GM19023 (cell line): ENCODE results near the gene POC1A.

Experiments used
- ATAC-seq: cut with Tn5 transposase; IDR thresholded peaks from one replicate; pipeline ENCODE4 v1.9.1; 2021; ENCODE audit warnings: mild to moderate bottlenecking, moderate library complexity; ENCODE audit not compliant: unreplicated experiment

The POC1A gene

DNA sequence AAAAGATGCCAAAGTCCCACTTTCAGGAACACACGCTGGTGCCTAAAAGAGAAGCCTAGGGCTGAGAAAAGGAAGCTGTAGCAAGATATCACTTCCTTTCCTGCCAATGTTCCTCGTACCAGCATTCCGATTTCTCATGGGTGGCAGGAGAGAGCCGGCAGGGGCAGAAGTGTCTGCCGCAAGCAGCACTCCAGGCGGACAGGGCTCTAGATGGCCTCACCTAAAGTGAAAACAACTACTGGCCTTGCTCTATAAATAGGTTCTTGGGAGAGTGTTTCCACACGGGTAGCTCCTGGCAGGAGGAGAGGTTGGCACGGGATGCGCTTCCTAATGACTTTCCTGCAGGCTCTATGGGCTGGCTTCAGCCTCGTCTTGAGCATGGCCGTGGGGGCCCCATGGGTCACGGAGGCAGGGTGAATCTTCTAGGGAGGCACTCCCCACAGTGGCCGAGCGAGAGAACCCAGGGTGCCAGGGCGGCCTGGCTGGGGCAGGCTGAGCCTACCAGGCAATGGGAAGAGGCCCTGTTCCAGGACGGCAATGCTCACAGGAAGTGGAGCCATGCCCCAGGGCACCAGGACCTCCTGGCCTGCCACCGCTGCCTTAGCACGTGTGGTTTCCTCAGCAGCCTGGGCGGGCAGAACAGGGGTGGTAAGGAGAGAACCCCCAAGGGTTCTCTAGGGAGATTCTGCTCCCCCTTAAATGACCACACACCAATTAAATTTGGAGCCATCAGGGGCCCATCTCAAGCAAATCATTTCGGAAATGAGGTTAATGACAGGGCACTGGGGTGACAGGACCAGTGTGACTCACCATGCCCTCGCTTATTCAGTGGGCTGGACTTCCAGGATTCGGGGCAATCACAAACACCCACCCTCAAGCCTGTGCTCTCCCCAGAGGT lies 83.2 kb downstream of the POC1A start:
- ATAC-seq: no peak

DNA sequence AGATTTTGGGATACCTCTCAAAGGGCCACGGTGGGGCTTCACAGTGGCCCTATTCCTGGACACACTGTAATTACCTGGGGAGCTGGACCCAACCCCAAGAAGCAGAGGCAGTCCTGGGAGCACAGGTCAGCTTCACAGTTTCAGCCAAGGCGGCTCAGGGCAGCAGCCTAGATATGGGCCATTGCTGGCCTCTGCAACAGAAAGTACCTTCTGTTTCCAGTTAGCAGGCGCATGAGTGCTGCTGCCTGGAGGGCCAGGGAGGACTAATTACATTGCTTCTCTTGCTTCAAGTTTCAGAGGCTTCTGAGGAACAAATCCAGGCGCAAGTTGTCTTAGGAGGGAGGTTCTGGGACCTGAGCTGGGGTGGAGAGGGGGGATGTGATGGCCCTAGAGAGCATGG lies 84.4 kb downstream of the POC1A start:
- ATAC-seq: no peak

DNA sequence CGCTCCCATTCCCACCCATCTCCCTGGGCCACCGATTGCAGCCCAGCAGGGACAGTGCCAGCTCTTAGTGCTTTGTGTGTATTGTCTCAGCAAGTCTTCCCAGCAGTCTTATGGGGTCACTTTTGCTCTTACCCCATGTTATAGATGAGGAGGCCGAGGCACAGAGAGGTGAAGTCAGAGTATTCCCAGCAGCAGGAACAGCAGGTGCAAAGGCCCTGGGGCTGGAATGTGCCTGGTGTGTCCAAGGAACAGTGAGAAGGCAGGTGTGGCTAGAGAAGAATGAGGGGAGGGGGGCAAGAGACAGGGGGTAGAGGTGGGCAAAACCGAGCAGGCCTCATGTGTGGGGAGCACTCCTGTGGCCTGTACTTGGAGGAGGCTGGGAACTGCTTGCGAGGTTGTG lies 85.1 kb downstream of the POC1A start:
- no peak for ATAC-seq

DNA sequence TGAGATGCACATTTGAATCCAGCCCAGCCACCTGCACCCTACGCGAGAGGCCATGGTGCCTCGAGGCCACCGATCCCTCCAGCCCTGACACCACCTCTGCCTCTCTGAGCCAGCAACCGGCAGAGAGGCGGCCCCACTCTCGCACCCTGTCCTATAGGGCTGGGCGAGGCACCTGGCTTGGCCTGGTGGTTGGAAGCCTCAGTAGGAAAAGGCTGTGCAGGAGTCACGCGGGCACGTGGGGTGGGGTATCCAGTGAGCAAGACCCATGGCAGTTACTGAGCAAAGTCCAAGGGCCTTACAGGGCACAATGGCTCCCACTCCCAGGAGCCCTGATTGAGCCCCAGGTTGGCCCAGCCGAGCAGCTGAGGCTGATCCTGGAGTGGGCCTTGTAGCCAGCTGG lies 85.5 kb downstream of the POC1A start:
- ATAC-seq: no peak

DNA sequence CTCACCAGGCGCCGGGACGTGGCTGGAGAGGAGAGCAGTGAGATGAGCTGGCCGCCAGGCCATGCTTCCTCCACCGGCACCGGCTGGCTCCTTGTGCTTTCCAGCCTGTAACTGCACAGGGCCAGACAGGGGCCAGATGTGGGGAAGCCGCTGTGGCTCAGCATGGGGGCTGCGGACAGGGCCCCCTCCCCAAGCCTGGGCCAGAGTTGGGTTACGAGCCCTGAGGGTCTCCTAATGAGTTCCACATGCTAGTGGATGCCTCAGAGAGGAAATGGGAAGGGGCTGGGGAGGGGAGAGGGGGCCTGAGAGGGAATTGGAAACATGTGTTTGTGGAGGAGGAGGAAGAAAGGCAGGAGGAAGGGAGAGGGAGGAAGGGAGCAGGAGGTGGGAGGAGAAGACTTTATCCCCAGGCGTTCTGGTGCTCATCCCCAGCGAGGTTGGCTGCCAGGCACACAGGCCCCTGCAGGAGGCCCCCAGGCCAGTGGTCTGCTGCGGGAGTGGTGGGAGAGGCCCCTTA lies 86.1 kb downstream of the POC1A start:
- no peak for ATAC-seq

DNA sequence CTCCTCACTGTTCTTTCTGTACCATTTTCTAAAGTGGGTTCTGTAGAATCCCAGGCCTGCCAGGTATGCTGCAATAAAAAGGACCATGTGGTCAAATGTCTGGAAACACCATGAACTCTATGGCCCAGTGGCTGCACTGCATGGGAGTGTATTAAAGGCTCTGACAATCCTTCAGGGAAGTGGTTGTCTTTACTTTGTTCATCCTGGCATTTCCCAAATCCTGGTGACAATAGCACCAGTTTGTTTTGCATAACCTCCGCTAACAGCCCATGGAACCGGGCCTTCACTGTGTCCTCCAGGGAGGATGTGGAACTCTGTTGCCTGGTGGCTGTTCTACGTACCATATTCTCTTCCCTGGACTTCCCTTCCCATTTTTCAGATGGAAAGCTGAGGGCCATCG lies 86.7 kb downstream of the POC1A start:
- no peak for ATAC-seq

DNA sequence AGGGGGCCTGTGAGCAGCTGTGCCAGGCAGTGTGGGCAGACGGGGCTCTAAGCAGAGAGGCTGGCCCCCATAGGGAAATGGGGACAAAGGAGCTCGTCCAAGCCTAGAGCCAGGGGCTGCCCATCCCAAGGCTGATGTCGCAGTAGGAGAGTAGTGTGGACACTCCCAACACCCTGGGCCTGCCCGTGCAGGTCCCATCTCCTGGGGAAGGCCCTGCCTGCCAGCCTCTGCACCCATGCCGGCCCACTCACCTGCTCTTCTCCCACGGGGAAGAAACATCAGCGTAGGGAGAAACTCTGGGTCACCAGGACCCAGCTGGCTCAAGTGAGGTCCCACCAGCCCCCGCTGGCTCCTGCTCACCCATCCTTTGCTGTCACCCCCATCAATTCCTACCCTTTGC lies 87.2 kb downstream of the POC1A start:
- no peak for ATAC-seq

DNA sequence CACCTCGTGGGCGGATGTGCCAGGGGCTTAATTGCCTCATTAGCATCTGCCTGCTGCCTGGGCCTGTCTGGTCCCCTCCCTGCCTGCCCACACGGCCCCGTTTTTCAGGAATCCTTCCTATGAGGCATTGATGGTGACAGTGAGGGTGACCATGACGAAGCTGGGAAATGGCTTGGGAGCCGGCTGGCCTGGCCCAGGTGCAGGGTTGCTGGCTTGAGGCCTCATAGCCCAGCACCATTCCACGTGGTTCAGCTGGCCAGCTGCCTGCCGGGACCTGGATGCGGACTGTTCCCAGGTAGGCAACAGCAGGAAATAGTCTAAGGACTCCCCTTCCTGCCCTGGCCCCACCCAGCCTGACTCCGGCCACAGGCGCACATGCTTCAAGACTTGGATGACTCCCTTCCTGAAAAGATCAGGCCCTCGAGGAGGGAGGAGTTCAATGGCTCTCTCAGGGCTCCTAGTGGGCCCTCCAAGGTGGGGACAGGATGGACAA lies 88.9 kb downstream of the POC1A start:
- no peak for ATAC-seq

DNA sequence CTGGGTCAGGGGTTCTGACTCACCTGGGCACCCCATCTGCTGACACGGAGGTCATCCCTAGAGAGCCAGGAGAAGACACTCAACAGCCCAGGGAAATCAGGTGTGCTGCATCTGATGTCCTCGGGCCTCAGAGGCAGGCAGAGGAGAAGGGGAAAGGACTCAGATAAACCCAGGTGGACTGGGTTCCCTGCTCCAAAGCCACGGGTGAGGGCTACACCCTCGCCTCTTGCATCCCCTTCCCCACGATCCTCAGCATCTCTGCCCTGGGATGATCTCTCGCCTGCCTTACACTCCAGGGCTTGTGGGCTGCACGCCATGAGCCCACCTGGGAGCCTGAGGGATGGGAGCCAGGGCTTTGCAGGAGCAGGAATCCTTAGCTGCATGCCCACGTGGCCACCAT lies 89.7 kb downstream of the POC1A start:
- ATAC-seq: no peak

DNA sequence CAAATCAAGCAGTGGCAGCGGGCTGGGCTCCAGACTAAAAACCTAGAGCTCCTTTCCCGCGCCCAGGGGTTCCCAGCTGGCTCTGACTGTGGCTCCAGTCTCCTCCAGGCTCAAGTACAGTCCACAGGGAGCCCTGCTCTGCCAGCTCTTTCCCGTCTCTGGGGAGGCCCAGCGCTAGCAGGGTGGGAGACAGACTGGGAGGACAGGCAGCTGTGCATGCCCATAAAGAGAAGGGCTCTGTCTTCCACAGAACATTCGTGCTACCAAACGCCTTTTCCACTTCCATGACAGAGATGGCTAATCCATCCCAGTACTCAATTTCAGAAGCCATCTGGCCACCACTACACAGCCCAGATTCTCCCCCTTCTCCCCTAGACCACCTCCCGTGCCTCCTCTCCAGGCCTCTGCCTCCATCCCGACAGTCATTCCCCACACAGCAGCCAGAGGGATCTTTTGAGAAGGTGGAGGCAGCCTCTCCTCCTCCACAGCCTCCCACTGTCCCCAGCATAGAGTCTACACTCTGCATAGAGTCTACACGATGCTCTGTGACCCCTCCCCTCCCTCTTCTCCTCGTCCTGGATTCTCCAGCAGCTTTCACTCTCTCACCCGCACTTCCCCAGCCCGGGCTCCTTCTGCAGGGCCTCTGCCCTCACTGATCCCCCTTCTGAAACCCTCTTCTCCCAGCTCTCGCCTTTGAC lies 91.0 kb downstream of the POC1A start:
- ATAC-seq: no peak

DNA sequence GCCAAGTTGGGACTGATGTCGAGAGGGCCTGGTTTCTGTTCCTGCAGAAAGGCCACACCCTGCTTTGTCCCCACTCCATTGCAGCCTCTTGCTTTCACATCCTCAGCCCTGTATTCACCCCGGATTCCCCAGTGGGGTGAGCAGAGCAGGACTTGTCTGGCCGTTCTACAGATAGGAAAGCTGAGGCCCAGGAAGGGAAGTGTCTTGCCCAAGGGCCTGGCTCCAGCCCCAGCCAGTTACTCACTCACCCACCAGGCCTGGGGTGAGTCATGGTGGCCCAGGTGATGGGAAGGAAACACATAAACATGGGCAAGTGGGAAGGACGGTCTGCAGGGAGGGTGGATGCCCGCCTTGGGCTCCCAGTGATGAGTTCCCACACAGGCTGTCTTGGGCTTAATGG lies 91.7 kb downstream of the POC1A start:
- ATAC-seq: no peak

DNA sequence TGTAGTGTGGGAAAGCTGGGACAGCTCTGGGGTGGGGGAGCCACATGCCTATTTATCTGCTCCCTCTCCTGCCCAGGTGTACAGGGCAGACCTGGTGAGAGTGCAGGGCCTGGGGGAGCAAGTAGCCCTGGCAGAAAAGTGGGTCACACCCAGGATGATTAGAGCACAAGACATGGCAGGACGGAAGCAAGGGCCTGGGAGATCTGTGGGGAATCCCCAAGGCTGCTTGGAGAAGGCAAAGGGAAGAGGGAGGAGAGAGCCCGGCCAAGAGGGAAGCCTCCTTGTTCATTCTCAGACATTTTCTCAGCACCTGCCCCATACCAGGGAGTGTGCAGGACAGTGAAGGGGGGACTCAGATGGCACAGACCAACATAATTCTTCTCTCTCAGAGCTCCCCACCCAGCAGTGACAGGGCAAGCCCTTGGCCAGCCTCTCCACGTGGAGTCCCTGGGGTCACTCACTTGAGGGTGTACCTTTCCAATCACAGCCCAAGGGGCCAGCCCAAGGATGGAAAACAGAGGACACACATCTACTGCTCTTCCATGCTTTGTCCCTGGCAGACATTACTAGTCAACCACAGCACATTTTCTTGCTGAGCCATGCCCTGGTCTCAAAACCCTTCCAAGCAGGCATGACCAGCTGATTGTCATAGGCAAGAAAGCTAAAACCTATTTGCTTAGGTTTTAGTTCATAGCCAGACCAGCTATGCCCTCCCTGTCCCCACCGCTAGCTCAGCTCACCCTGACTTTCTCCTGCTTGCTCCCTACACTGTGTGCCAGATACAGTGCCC lies 92.9 kb downstream of the POC1A start:
- ATAC-seq: no peak

DNA sequence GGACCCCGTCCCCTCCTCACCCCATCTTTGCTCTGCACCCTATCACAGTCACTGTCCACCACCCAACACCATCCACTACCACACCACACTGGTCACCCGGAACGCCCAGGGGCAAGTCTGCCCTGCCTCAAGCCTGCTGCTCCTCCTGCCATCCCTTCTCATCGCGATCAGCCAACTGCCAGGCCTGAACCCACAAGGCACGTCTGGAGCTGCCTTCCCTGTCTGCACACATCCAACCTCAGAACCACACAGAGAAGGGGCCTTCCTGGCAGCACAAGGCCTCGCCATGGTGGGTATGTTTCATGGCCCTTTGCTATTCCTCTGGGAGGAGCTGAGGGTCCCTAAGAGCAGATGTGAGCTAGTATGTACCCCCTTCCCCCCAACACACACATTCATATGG lies 94.4 kb downstream of the POC1A start:
- ATAC-seq: no peak

DNA sequence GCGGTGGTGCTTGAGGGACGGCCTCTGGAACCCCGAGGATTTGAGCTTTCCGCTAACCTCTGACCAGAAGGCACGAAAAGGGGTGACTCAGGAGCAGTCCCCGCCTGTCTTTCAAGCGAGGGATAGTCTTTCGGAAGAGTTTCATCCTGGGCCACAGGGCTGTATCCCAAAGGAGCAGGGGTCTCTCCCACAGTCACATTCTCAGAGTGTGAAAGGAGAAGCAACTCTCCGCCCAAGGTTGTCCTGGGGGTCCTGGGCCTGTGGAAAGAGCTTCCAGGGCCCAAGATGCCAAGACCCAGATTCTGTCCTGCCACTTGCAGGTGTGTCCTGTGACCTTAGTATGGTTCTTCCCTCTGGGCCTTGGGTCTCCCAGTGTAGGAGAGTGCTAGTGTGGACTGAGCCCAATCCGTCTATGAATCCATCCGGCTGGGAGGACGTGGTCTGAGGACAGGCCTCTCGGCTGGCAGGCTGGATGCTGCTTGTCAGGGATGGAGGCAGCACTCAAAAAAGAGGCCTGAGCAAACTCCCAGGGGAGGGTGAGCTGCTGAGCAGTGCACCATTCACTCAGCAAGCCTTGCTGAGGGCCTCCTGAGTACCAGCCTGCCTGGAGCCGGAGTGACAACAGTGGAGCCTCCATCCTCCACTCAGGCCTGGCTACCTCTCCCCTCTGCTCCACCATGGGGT lies 96.3 kb downstream of the POC1A start:
- no peak for ATAC-seq

DNA sequence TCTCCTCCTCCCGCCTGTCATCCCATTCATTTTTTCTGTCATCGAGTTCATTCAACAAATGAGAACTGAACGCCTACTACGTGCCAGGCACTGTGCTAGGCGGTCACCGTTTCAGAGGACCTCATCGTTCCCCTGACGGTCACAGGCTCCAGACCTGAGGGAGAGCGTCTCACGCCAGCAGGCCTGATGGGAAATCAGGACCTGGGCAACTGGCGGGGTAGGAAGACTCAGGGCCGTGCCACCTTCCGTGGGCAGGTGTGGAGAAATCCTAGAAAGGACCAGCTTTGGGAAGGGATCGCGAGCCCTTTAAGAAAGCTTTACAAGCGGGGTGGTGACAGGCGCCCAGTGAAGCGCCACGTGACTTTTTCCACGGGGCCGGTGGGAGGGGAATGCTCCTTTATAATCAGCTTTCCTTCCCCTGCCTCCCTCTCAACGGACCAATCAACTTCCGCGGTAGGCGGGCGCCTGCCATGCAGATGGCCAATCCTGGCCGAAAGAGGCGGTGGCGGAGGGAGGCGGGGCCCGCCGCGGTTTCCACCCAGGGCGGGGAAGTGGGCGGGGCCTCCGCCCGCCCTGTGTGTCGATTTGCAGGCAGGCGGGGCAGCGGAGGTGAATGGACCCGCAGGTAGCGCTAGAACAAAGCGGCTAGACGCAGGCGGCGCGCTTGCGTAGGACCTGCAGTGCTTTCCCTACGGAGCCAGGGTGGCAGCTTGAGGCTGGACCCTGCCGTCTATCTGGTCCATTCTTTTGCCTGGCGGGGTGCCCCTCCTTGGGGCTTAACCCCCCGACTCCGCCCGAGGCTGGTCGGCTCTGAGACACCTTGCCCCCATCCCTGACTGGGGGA lies 97.0 kb downstream of the POC1A start:
- ATAC-seq: peak; percentile 82

DNA sequence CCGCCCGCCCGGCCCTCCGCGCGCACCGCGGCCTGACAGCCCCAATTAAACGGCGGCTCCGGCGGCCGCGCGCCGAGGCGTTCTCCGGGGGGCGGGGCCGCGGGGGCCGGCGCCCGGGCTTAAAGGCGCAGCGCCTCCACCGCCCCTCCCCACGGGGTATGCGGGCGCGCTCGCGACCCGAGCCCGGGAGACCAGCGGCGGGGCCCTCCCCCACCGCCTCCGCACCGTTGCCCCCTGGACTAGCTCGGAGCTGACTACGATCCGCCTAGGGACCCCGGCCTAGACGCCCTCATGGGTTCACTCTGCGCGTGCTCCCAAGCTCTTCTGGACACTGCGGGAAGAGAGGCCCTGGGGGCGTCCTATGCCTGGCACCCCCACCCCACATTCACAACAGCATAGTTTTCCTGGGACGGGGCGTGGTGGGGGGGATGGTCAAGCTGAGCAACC lies 97.7 kb downstream of the POC1A start, which contains the start of gene DUSP7:
DUSP7 (minus strand) TSS at position 51 of the 447 bp plus-strand sequence. CDS start 205 bp downstream, outside the sequence.
- ATAC-seq: peak; percentile 36

DNA sequence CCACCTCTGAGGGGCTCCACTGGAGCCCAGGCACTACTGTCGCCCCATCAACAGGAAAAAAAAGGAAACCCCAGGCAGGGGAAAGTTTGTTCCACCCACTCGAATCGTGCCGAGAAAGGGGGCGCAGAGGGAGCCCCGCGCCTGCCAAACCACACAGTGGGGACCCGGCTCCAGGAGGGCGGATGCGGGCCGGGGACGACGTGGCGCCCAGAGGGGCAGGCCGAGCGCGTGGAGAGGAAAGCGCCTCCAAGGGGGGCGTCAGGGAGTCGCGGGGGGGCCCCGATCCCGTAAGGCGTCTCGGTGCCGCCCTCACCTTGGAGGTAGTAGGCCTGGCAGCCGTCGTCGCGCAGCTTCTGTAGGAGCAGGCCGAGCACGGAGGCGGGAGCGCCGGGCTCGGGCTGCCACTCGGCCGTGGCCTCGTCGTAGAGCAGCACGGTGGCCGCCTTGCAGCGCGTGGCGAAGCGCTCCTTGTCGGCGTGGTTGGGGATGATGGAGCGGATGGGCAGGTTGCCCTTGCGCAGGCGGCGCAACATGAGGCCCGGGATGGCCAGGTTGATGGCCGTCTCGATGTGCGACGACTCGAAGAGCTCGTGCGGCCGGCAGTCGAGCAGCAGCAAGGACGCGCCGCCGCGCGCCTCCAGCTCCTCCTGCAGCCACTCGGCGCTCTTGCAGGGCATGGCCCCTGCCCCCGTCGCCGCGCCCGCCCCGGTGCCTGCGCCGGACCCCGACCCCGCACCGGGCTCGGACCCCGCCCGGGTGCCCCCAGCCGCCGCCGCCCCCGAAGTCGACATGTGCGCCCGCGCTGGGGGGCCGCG lies 98.5 kb downstream of the POC1A start:
- peak; percentile 7 for ATAC-seq

DNA sequence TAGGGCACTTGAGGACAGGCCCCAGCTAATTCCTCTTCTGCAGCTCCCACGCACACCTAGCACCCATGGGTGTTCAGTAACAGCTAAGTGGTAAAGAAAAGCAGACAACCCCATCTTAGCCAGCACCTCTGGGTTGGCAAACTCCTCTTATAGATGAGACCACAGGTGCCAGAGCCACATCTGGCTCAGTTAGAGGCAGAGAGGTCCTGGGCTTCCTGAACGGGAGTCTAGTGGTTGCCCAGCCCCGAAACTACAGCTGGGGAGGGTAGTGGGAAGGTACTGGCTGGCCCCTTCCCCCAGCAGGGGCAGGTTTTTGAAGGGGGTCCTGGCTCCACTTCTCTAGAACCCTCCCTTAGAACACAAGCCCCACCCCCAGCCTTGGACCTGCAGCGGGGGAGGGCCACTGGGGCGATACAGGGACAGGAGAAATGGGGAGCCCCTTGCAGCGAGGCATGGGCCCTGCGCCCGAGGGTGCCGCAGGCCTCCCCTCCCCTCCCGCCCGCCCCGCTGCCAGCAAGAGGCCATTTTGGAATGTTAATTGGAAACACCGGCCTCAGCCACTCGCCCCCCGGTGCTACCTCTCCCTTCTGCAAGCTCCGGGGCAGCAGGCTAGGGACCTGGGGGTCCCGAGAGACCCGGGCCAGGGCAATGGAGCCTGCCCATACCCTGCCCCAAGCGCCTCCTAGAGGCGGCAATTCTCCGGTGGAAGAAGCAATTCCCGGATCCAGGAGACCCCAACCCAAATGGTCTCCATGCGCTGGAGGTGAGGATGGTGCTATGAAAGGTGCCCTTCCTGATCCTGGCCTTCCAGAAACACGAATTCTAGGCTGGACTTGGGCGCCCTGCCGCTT lies 99.3 kb downstream of the POC1A start:
- no peak for ATAC-seq
